A673 (cell line): Measurements from ENCODE around the gene ACAD9.

Source experiments
- EZH2 ChIP-seq: fragments of 200-600 bp; sonication (generic); IDR thresholded peaks from 2 replicates; pipeline ENCODE4 v1.6.1; 2017; ENCODE audit warnings: borderline replicate concordance, low read depth, mild to moderate bottlenecking, mixed read lengths, antibody characterized with exemption, low read length; ENCODE audit not compliant: poor library complexity, severe bottlenecking
- TF ChIP-seq, protein P1 (sequence below): fragments of 300-800, 200-600 bp; sonication (generic); conservative IDR thresholded peaks from 2 replicates; pipeline ENCODE4 v1.5.1; 2017; ENCODE audit warnings: low read depth, mild to moderate bottlenecking, antibody characterized with exemption, low read length, moderate library complexity, mixed read lengths

DNA sequence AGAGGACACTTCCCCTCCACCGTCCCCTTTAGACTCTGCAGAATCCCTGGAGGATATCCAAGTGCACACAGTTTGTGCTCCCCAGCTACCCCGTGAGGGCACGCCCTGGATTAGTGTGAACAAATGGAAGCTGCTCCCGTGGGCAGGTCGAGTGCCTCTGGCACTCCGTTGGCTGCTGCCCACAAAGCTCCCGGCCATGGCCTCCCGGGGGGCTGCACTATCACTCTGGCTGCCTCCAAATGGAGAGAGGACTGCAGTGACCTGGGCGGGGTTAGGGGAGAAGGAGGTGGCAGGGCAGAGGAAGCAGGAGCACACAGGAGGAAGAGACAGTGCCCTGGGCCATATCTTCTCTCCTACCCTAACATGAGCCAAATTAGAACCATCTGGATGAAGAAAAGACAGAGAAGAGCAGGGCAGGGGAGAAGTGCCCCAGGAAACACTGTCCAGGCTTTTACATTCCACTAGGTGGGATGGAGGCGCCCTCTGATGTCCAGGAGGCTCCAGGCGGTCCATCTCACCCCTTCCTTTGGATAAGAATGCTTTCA lies 29.4 kb upstream of the ACAD9 start:
- TF ChIP-seq, protein P1, sequence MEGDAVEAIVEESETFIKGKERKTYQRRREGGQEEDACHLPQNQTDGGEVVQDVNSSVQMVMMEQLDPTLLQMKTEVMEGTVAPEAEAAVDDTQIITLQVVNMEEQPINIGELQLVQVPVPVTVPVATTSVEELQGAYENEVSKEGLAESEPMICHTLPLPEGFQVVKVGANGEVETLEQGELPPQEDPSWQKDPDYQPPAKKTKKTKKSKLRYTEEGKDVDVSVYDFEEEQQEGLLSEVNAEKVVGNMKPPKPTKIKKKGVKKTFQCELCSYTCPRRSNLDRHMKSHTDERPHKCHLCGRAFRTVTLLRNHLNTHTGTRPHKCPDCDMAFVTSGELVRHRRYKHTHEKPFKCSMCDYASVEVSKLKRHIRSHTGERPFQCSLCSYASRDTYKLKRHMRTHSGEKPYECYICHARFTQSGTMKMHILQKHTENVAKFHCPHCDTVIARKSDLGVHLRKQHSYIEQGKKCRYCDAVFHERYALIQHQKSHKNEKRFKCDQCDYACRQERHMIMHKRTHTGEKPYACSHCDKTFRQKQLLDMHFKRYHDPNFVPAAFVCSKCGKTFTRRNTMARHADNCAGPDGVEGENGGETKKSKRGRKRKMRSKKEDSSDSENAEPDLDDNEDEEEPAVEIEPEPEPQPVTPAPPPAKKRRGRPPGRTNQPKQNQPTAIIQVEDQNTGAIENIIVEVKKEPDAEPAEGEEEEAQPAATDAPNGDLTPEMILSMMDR: no peak
- no peak for TF ChIP-seq EZH2
